Ascending aorta (tissue), 2 donors: ENCODE data around the gene FNDC5. TPM values are rescaled to one million over a fixed set of nuclear protein-coding genes. Genes with fewer than 3 reads are reported as not detected.

Source experiments
- DNase-seq, 2 donors: peaks; one replicate each; pipeline ENCODE4 v3.0.0-alpha.2; 2019; ENCODE audit warnings: low spot score in 2 of 2
- H3K27ac ChIP-seq, 2 donors: fragments of 200-600 bp; sonication (generic); one replicate each; pipeline ENCODE4 v1.5.1; 2016 to 2017; ENCODE audit warnings: mild to moderate bottlenecking in 1 of 2
- H3K27me3 ChIP-seq: fragments of 200-600 bp; sonication (generic); one replicate; pipeline ENCODE4 v1.5.1; 2017
- H3K36me3 ChIP-seq, 2 donors: fragments of 200-600 bp; sonication (generic); one replicate each; pipeline ENCODE4 v1.5.1; 2016
- H3K4me1 ChIP-seq, 2 donors: fragments of 200-600 bp; sonication (generic); one replicate each; pipeline ENCODE4 v1.5.1; 2016 to 2017; ENCODE audit warnings: mild to moderate bottlenecking in 1 of 2
- H3K4me3 ChIP-seq, 2 donors: fragments of 200-600 bp; sonication (generic); one replicate each; pipeline ENCODE4 v1.5.1; 2016 to 2017; ENCODE audit warnings: mild to moderate bottlenecking in 1 of 2
- H3K9me3 ChIP-seq, 2 donors: fragments of 200-600 bp; sonication (generic); one replicate each; pipeline ENCODE4 v1.5.1; 2016
- CTCF ChIP-seq, 3 experiments: fragments of 200-600 bp in 2 of 3; fragments of 450-650 bp in 1 of 3; sonication (generic) in 2 of 3; IDR thresholded peaks; one replicate each; pipeline ENCODE4 v1.5.1; 2016 to 2019; ENCODE audit warnings: antibody characterized with exemption in 3 of 3, mild to moderate bottlenecking in 1 of 3, moderate library complexity in 1 of 3
- intact Hi-C: fragments of 100-400 bp; cut with DNase I; formaldehyde crosslinking; loops from one replicate; pipeline ENCODE4 v1.15.1; 2023
- total RNA-seq: library from RNA; depleted of rRNA; stranded (reverse); fragments of >200 nt; gene quantifications from one replicate; pipeline ENCODE4 v1.1.0, GENCODE V29; 2016

FNDC5 gene
- total RNA-seq, 1 donor from 2014 or later: 8.9 TPM

- peaks cover 37 to 41% of the 10 kb centered on the region in 2 donors for H3K36me3 ChIP-seq
- H3K4me1 ChIP-seq: peaks cover 12 to 22% of the 10 kb centered on the region in 2 donors
- DNase-seq: no peak
- H3K4me3 ChIP-seq: no peak overlapping the region
- intact Hi-C loops: no loop called here
- H3K27me3 ChIP-seq: no peaks in the 10 kb centered on the region
- H3K9me3 ChIP-seq: no peaks in the 10 kb centered on the region
- no peak overlapping the region for H3K27ac ChIP-seq
- no peak for TF ChIP-seq CTCF (IDR thresholded peaks at IDR 0.05)
Measured at GRCh38 chr1:32858136-32858535, 12.6 kb downstream of the FNDC5 start.

- no peak for TF ChIP-seq CTCF (IDR thresholded peaks at IDR 0.05)
- DNase-seq: no peak
- H3K4me3 ChIP-seq: no peak overlapping the region
- intact Hi-C loops: no loop called here
- H3K27me3 ChIP-seq: no peaks in the 10 kb centered on the region
- peaks cover 46 to 48% of the 10 kb centered on the region in 2 donors for H3K36me3 ChIP-seq
- H3K9me3 ChIP-seq: no peaks in the 10 kb centered on the region
- peaks cover 5 to 9% of the 10 kb centered on the region in 2 donors for H3K4me1 ChIP-seq
- H3K27ac ChIP-seq: no peak overlapping the region
Measured at GRCh38 chr1:32855861-32856617, 14.7 kb downstream of the FNDC5 start.

- no peak for DNase-seq
- no peaks in the 10 kb centered on the region for H3K4me1 ChIP-seq
- no peak overlapping the region for H3K27ac ChIP-seq
- H3K27me3 ChIP-seq: no peaks in the 10 kb centered on the region
- no peak overlapping the region for H3K4me3 ChIP-seq
- TF ChIP-seq CTCF (IDR thresholded peaks at IDR 0.05): no peak
- intact Hi-C loops: no loop called here
- peaks cover 37 to 56% of the 10 kb centered on the region in 2 donors for H3K36me3 ChIP-seq
- no peaks in the 10 kb centered on the region for H3K9me3 ChIP-seq
Measured at GRCh38 chr1:32848354-32849063, 22.2 kb downstream of the FNDC5 start.

- Histone ChIP-seq H3K27ac (no peak overlapping the region), H3K4me1 (no peaks in the 10 kb centered on the region), H3K27me3 (no peaks in the 10 kb centered on the region), H3K4me3 (no peak overlapping the region), H3K36me3 (peaks cover 67 to 77% of the 10 kb centered on the region in 2 donors), H3K9me3 (no peaks in the 10 kb centered on the region)
- no peak for TF ChIP-seq CTCF (IDR thresholded peaks at IDR 0.05)
- intact Hi-C loops: no loop called here
- DNase-seq: no peak
Measured at GRCh38 chr1:32831878-32832277, 38.8 kb downstream of the FNDC5 start.

- DNase-seq: no peak
- intact Hi-C loops: no loop called here
- H3K9me3 ChIP-seq: no peaks in the 10 kb centered on the region
- no peak overlapping the region for H3K27ac ChIP-seq
- no peak overlapping the region for H3K4me3 ChIP-seq
- no peaks in the 10 kb centered on the region for H3K27me3 ChIP-seq
- H3K36me3 ChIP-seq: peaks cover 70 to 88% of the 10 kb centered on the region in 2 donors
- no peaks in the 10 kb centered on the region for H3K4me1 ChIP-seq
- no peak for TF ChIP-seq CTCF (IDR thresholded peaks at IDR 0.05)
Measured at GRCh38 chr1:32830092-32830852, 40.4 kb downstream of the FNDC5 start.
